Body of pancreas (tissue), 4 donors: ENCODE results near the gene UBQLN2.
"Not testable (repeated sequence)": the region's sequence is repeated elsewhere in the genome, so short reads cannot be mapped to it uniquely, and the experiment has no call there.

Experiments used
- POLR2A ChIP-seq, 3 donors: fragments of 450-650 bp; IDR thresholded peaks; one replicate each; pipeline ENCODE4 v1.6.1; 2016; ENCODE audit warnings: antibody characterized with exemption in 3 of 3, mild to moderate bottlenecking in 2 of 3
- TF ChIP-seq, protein P1 (sequence below), 7 experiments: fragments of 450-650 bp in 4 of 7; fragments of 200-600 bp in 3 of 7; sonication (generic) in 3 of 7; IDR thresholded peaks; one replicate each; pipeline ENCODE4 v1.5.1; 2016 to 2019; ENCODE audit warnings: antibody characterized with exemption in 7 of 7

DNA sequence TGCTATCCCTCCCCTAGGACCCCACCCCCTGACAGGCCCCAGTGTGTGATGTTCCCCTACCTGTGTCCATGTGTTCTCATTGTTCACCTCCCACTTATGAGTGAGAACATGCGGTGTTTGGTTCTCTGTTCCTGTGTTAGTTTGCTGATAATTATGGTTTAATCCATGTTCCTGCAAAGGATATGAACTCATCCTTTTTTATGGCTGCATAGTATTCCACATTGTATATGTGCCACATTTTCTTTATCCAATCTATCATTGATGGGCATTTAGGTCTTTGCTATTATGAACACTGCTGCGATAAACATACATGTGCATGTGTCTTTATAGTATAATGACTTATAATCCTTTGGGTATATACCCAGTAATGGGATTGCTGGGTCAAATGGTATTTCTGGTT, 28.4 kb downstream of the UBQLN2 start:
- TF ChIP-seq, protein P1, sequence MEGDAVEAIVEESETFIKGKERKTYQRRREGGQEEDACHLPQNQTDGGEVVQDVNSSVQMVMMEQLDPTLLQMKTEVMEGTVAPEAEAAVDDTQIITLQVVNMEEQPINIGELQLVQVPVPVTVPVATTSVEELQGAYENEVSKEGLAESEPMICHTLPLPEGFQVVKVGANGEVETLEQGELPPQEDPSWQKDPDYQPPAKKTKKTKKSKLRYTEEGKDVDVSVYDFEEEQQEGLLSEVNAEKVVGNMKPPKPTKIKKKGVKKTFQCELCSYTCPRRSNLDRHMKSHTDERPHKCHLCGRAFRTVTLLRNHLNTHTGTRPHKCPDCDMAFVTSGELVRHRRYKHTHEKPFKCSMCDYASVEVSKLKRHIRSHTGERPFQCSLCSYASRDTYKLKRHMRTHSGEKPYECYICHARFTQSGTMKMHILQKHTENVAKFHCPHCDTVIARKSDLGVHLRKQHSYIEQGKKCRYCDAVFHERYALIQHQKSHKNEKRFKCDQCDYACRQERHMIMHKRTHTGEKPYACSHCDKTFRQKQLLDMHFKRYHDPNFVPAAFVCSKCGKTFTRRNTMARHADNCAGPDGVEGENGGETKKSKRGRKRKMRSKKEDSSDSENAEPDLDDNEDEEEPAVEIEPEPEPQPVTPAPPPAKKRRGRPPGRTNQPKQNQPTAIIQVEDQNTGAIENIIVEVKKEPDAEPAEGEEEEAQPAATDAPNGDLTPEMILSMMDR (IDR thresholded peaks at IDR 0.05) = not testable (repeated sequence)
- TF ChIP-seq POLR2A (IDR thresholded peaks at IDR 0.05) = not testable (repeated sequence)
